GM12865 (cell line): ENCODE measurements around the gene ERBB4.
"Not testable (repeated sequence)": the region's sequence is repeated elsewhere in the genome, so short reads cannot be mapped to it uniquely, and the experiment has no call there.

Experiments
- DNase-seq: peaks from one replicate; pipeline ENCODE4 v3.0.0; 2010; ENCODE audit warnings: low read depth
- H3K4me3 ChIP-seq: 2 replicates; pipeline ENCODE4 v1.5.1; 2011; ENCODE audit warnings: mild to moderate bottlenecking, low read depth, low read length, control low read depth
- TF ChIP-seq, protein P1 (sequence below): IDR thresholded peaks from 2 replicates; pipeline ENCODE4 v1.5.1; 2011; ENCODE audit warnings: low read length, control low read depth, low read depth, inconsistent platforms; ENCODE audit not compliant: insufficient read depth; ENCODE audit errors: missing control alignments

ERBB4 gene

DNA sequence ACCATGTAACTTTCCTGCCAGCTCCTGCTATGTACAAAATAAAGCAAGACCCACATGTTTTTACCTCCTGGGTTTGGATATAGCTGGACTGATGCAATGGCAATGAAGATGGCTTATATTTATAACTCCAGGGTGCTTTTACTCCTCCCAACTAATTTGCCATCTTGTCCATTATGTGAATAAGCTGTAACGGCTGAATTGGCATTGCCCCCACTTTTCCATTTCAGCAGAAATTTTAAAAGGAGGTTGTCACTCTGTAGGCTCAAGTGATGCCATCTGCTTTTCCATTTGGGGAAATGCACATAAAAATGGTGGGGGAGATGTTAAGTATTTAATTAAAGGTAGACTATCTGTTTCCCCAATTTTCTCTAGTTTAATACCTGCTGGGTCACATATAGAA is 345.5 kb downstream of the ERBB4 start:
- DNase-seq: no peak
- TF ChIP-seq, protein P1, sequence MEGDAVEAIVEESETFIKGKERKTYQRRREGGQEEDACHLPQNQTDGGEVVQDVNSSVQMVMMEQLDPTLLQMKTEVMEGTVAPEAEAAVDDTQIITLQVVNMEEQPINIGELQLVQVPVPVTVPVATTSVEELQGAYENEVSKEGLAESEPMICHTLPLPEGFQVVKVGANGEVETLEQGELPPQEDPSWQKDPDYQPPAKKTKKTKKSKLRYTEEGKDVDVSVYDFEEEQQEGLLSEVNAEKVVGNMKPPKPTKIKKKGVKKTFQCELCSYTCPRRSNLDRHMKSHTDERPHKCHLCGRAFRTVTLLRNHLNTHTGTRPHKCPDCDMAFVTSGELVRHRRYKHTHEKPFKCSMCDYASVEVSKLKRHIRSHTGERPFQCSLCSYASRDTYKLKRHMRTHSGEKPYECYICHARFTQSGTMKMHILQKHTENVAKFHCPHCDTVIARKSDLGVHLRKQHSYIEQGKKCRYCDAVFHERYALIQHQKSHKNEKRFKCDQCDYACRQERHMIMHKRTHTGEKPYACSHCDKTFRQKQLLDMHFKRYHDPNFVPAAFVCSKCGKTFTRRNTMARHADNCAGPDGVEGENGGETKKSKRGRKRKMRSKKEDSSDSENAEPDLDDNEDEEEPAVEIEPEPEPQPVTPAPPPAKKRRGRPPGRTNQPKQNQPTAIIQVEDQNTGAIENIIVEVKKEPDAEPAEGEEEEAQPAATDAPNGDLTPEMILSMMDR: no peak
- no peak overlapping the region for H3K4me3 ChIP-seq

DNA sequence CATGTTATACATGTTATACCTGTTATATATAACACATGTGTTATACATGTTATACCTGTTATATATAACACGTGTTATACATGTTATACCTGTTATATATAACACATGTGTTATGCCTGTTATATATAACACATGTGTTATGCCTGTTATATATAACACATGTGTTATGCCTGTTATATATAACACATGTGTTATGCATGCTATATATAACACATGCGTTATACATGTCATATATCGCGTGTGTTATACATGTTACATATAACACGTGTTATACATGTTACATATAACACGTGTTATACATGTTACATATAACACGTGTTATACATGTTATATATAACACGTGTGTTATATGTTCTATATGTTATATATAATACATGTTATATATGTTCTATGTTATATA is 347.2 kb downstream of the ERBB4 start:
- H3K4me3 ChIP-seq, DNase-seq: not testable (repeated sequence)

DNA sequence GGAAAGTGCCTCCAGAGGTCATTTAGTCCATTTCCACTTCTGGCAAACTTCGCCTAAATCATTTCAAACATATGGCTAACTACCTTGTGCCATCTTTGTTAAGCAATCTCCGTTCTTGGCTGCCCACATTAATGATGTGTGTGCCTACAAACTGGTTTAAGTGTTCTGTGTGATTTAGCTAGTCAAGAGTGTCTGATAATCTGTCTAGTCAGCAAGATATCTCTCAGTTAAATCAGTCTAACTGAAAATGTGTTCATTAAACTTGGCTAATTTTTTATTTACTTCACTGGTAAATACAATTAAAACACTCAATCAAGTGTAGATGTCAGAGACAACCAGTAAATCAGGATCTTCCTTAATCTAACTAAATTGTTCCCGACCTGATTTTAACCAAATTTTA is 352.4 kb downstream of the ERBB4 start:
- DNase-seq: no peak
- H3K4me3 ChIP-seq: no peak overlapping the region
- TF ChIP-seq, protein P1: no peak

DNA sequence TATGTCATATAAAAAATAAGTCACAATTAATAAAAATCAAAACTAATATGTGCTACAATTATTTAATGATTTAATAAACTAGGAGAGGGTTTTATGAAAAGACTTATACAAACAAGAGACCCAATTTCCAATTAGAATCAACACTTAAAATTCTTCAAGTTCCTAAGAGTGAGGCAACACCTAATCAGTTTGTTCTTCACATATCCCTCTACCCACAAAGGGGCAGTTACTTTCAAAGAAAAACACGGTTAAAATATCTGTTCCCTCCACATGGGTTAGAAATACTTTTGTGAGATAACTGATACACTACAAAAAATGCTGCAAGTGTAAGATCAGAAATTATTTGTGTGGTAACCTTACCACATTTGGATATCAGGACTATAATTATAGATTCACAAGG is 357.0 kb downstream of the ERBB4 start:
- H3K4me3 ChIP-seq: no peak overlapping the region
- TF ChIP-seq, protein P1: no peak
- DNase-seq: no peak

DNA sequence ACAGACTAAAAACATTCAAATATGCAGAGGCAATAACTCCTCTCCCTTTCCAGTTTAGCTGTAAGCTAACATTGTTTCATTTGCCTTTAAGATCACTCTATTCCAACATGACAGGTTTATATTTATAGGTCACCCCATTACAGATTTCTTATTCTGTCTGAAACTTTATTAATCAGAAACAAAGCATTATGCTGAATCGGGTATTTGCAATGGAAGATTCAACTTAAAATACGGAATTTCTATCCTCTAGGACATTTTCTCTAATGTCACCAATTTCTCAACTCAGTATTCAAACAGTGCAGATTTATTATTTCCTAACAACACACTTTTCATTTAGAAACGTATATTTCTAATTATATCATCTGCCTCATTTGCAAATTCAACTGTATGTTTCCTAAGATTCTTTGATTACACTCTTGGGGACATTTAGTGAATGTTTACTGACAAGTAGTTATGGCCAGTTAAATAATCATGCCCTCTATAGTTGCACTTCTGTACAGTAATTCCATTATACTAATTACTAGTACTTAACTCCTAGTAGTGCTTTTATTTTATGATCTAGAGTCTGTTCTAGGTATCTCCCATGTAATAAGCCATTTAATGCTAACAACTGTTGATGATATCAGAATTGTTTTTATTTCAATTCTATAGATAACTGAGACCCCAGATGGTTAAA is 358.1 kb downstream of the ERBB4 start:
- DNase-seq: no peak
- H3K4me3 ChIP-seq: no peak overlapping the region
- TF ChIP-seq, protein P1: no peak

DNA sequence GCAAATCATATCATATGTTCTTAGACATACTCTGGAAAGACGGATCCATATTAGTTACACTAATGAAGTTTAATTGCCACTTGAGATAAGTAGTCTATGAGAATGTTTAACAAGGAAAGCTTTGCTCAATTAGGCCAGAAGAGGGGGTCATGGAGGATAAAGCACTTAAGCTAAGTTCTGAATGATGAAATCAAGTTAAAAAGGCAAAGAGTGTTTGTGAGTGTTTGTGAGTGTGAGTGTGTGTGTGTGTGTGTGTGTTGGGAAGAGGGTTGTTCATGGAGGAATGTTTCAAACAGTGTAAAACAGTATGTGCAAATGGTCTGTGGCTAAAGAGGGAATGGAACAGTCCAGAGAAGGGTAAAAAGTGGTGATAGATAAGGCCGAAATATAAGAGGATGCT is 360.9 kb downstream of the ERBB4 start:
- TF ChIP-seq, protein P1: no peak
- H3K4me3 ChIP-seq: no peak overlapping the region
- no peak for DNase-seq

DNA sequence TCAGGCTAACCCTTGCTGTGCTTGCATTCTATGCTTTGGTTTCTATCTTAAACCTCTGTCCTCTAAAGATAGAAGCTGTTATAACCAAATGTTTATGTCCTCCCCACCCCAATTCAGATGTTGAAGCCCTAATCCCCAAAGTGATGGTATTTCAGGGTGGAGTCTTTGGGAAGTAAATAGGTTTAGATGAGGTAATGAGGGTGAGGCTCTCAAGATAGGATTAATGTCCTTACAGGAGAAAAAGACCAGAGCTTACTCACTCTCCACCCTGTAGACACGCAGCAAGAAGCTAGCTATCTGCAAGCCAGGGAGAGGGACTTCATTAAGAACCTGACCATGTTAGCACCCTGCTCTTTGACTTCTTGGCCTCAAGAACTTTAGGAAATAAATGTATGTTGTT is 362.5 kb downstream of the ERBB4 start:
- no peak for DNase-seq
- TF ChIP-seq, protein P1: no peak
- H3K4me3 ChIP-seq: no peak overlapping the region
